Activated CD8-positive, alpha-beta memory T cell treated with anti-CD3 and anti-CD28 coated beads, Interleukin-2, amount 50 U/mL, for 24 hours (primary cell): ENCODE data around the gene MED8.
"Not testable (repeated sequence)": the region's sequence is repeated elsewhere in the genome, so short reads cannot be mapped to it uniquely, and the experiment has no call there.

Source experiments
- DNase-seq: peaks from one replicate; pipeline ENCODE4 v3.0.0-alpha.2; 2020; ENCODE audit errors: extremely low read depth

The MED8 gene

DNA sequence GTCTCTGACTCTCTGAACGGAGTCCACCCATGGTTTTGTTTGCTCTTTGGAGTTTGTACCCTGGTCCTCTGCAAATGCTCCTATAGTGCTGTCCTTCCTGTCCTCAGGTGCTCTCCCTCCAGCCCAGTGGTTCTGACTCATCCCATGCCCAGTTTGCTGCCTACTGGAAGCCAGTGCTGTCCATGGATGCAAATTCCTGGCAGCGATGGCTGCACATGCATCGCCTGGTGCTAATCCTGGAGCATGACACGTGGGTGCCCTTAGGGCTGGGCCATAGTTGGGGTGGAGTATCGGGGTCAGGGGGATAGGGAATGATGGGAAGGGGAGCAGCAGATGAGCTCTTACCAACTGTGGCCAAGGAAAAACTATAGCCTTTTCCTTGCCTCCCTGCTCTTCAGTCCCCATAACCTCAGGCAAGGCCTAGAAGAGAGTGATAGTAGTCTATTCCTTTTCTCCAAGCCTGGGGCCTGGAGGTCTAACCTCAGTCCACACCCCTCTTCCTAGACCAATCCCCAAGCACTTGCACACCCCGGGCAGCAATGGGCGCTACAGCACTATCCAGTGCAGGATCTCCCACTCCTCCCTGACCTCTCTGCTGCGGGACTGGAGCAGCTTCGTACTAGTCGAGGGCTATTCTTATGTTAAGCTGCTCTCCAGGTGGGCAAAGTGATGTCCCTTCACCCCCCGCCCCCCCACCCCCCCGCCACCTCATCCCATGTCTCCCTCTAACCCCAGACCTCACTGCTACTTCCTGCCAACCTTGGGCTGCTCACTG is 32.6 kb upstream of the MED8 start:
- DNase-seq: no peak

DNA sequence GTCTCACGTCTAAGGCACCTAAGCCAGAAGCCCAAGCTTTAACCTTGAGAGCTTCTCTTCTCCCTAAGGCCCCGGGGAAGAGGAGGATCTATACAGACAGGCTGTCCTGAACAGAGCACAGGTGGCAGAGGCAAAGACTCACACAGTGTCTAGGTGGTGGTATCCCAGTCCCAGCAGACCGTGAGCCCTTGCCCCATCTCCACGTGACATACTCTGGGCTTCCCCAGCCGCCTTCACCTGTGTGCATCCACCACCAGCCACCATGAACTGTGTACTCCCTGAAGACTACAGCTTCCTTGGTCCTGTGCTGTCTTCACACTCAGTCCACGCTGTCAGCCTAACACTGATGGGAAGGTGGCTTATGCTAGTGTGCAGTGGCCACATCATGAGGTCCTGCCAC is 31.8 kb upstream of the MED8 start:
- DNase-seq: no peak

DNA sequence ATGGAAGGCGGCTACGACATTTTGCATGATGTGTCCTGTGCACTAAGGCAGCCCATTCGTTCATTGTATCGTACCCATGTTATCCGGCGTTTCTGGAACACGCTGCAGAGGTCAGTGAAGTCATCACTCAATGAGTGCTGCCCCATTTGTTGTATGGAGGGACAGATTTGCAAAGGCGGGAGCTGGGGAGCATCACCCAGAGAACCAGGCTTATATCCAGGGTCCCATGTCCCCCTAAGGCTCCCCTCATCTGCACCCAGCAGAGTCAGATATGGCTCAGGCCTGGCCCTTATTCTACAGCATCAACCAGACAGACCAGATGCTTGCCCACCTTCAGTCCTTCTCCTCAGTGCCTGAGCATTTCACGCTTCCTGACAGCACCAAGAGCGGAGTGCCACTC is 31.3 kb upstream of the MED8 start:
- DNase-seq: no peak

DNA sequence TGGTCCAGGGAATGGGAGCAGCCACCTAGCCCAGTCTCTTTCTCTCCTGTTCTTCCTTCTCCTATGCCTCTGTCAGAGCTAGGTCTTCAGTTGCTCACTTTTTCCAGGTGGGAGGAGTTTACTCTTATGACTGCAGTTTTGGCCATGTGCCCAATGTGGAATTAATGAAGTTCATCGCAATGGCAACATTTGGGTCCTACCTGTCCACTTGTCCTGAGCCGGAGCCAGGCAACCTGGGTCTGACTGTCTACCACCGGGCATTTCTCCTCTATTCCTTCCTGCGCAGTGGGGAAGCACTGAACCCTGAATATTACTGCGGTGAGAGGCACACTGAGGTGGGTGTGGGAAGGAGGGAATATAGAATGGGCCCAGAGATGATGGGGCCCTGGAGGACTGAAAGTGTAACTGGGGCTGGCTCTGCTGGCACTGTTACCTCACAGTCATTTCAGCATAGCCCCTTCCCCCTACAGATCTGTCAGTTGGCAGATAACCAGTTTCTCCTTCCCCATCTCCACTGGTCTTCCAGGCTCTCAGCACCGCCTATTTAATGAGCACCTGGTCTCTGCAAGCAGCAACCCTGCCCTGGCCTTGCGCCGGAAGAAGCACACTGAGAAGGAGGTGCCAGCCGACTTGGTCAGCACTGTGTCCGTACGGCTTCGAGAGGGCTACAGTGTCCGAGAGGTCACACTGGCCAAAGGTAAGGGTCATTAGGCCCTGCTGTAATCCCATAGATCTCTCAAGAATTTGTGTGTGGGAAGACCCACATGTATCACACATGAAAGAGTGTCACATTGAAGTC is 30.2 kb upstream of the MED8 start:
- DNase-seq: no peak

- no peak for DNase-seq
These were observed 29.3 kb upstream of the MED8 start for GRCh38 chr1:43418858-43419257.

DNA sequence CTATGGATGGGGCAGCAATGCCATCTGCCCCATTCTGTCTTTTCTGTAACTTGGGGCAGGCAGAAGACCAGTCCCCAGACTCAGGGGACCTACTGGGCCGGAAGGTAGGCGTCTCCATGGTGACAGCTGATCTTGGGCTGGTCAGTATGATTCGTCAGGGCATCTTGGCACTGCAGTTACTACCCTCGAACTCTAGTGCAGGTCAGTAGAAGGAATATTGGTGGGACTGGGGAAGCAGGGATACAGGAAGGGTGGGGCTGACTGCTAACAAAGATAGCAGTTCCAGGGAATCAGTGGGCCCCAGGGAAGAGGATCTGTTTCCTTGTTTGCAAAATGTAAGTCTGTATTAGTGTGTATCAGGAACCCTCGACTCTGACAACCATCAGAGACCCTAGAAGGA is 26.3 kb upstream of the MED8 start:
- no peak for DNase-seq

DNA sequence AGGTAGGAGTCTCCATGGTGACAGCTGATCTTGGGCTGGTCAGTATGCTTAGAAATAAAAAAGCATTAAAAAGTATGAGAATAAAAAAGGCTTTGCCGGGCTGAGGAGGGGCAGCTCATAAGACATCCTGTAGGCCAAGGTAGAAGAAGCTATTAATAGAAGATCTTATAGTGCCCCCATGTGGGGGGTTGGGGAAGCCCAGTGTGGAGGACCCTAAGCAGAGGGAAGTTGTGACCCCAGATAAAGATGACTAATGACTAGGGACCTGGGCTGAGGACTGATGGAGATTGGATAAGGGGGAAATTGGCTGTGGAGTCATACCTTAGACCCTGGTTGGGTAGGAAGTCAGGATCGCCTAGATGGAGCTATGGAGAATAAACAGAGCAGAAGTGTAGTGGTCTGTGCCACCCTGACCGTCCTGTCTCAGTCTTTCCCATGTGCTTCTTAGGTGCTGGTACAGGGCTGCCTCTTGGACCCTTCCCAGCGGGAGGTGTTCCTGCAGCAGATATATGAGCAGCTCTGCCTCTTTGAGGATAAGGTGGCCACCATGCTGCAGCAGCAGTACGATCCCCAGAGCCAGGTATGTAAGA is 25.1 kb upstream of the MED8 start:
- DNase-seq: peak; percentile 17

- DNase-seq: not testable (repeated sequence)
These were observed 23.8 kb upstream of the MED8 start for GRCh38 chr1:43413426-43413825.

GRCh38 chr1:43410571-43410970 is 21.0 kb upstream of the MED8 start:
- no peak for DNase-seq

DNA sequence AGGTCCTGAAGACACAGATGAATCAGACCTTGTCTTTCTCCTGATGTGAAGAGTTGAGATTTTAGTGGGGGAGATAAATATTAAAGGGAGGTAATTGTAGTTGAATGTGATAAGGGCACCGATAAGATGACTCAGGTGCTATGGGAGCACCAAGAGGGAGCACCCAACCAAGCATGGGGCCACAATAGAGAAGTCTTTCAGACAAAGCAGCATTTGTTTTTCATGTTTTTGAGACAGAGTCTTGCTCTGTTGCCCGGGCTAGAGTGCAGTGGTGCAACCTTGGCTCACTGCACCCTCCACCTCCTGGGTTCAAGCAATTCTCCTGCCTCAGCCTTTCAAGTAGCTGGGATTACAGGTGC is 16.3 kb upstream of the MED8 start:
- DNase-seq: no peak

DNA sequence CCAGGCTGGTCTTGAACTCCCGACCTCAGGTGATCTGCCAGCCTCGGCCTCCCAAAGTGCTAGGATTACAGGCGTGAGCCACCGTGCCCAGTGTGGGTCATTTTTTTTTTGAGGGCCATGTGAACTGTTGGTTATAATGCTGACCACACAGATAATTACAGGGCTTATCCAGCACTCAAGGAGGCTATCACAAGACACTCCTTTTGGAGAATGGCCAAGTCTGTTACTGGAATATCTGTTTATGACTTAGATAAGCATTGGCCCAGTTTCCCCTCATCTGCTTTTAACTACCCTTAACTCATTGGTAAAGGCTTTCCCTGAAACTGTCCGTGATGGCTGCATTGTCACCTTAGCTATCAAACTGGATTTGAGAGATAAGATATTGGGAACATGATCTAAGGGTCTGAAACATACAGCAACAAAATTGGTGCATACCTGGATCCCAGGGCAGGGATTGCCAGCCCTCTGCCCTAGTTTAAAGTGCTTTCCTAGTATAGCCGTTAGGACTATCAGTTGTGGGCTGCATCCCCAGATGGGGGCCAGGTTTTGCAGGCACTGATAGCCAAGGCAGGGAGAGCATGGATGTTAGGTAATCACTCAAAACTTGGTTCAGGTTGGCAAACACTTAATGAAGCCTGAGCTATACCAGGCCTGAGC is 15.7 kb upstream of the MED8 start:
- no peak for DNase-seq

DNA sequence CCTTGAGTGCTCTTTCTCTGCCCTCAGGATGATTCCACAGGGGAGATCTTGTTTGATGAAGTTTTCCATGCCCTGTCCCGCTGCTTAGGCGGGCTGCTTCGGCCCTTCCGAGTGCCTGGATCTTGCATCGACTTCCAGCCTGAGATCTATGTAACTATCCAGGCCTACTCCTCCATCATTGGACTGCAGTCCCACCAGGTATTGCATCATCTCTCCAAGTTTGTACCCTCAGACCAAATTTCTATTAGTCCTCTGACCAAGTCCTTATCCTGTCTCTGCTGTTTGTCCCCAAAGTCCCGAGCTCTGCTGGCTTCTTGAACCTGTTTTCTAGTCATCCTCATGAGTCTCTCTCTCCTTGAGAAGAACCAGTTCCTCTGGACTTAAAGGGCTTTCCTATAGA is 14.8 kb upstream of the MED8 start:
- DNase-seq: no peak

- no peak for DNase-seq
These were observed 12.7 kb upstream of the MED8 start for GRCh38 chr1:43402089-43402865.

DNA sequence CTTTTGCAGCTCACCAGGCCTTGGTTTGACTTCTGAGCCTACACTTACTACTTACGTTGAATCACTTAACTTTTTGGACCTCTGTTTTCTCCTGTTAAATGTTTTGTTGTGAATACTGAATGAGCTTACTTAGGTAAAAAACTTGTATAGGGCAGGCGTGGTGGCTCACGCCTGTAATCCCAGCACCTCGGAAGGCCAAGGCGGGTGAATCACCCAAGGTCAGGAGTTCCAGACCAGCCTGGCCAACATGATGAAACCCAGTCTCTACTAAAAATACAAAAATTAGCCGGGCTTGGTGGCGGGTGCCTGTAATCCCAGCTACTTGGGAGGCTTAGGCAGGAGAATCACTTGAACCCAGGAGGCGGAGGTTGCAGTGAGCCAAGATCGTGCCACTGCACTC is 10.8 kb upstream of the MED8 start:
- not testable (repeated sequence) for DNase-seq

DNA sequence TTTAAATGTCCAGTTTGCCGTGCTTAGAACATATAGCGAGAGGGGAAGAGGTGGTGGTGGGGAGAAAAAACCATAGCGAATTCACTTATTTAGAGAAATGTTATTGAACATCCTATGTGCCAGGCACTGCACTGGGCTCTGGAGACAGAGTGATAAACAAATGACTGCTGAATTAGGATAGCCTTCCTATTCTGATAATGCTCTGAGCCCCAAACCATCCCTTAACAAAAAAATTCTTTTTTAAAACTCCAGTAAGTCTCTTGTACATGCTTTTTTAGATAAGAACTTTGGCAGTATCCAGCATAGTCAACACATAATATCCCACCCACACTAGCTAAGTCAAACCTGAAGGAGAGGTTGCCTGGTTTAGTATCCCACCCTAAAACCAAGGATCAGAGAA is 8.6 kb upstream of the MED8 start:
- no peak for DNase-seq

DNA sequence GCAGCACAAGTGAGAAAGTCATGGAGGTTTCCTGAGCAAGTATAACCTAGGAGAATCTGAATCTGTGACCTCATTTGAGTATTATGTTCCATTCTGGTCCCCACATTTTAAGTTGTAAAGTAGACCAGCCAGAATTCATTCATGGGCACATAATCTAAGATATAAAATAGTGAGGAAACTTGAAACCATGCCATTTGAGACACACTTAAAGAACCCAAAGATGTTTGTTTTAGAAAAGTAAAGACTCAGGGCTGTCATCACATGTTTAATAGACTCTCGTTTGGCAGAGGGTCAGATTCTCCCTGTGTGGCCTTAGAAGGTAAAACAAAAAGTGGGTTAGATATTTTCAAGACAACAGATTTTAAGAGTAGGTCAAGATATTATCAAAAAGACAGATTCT is 6.5 kb upstream of the MED8 start:
- DNase-seq: no peak

DNA sequence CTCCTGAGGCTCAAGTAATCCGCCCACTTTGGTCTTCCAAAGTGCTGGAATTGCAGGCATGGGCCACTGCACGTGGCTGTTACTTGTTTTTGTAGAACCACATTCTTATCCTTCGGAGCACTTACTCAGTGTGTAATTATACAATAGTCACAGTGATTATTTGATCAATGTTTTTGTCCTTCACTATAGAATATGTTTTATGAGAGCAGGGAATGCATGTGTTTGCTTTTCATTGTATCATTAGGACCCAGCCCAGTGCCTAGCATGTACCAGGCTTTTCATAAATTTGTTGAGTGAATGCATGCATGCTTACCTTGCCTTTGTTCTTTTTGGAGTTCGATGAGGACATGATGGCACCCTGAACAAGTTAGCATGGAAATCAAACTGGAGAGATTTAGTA is 5.9 kb upstream of the MED8 start:
- no peak for DNase-seq

DNA sequence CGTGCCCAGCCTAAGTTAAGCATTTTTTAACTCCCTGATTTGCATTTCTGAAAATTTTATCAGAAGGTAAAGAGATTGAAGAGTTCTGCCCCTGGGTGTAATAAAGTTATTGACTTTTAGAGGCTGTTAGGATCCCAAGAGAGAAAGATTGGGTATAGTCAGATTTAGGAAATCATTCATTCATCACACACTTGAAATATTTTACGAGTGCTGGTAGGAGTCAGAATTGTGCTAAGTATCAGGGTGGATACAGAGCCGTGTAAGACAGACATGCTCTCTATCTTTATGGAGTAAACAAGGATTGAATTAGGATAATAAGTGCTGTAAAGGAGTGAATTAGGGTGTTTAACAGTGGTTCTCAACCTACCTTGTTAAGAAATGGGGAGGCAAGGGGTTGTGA is 3.1 kb upstream of the MED8 start:
- DNase-seq: no peak

GRCh38 chr1:43388613-43389012 is 987 bp downstream of the MED8 start:
- no peak for DNase-seq

DNA sequence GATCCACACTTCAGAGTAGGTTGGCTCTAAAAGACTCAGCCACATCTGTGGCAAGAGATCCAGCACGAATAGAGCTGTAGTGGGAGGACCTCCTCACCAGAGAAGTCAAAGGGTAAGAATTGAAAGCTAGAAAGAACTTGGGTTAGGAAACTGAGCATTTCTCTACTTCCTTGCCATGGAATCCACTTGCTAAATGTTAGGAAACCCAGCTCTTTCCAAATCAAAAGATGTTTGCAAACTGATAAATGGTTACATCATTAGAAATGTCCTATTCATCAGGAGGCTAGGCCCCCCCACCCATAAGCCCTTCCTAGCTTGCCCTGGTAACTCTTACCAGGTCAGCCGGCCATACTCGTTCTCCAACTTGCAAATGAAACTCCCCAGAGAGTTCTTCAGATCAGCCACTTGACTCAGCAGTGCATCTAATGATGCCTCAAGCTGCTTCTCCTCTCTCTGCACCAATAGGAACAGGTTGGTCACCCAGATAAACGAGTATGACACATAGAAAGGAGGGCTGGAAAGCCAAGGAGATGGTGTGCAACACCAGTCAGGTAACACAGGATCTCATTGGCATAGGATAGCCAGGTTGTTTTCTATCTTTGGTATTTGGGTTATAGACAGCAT is 1.5 kb downstream of the MED8 start:
- no peak for DNase-seq

DNA sequence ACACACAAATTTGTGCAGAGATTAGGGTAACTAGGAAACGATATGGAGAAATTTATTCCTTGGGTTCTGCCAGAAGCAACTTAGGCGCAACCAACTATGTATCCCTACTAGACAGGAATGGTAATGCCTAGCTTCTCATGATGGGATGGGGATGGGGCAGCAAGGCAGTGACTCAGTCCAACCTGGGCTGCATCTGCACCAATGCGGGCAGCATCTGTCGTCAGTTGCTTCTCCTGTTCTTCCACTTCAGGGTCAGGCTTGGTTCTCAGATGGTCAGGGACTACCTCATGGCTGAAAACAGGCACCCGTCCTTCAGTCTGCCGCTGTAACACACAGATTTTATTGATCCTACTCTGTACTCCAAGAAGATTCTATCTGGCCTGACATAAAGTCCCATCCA is 2.9 kb downstream of the MED8 start:
- no peak for DNase-seq
